NCI-H2171 (cell line): ENCODE measurements around the gene ARHGEF17.

Experiments used
- DNase-seq: peaks from one replicate; lab custom pipeline; 2025; lab: John Stamatoyannopoulos, UW

ARHGEF17 gene

GRCh38 chr11:73358071-73358470 lies 50.0 kb downstream of the ARHGEF17 start:
- DNase-seq, result no peak

DNA sequence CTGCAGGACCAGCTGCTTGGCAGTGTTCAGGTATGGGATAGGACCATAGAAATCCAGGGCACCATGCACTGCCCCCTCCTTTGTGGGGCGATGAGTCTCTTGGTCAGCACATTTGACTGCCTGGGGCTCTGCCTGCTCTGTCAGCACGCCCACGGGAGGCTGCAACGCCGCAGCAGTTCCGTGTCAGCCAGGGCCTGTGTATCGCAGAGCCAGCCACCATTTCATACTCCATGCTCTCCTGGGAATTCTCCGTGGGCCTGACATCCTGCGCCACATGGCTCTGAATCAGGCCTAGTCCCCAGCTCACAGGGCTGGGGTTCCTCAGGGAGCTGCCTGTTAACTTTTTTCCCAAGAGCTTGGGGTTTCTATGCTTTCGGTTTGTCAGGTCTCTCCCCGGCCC lies 51.3 kb downstream of the ARHGEF17 start:
- no peak for DNase-seq

- peak; percentile 31 for DNase-seq
Observed at GRCh38 chr11:73359930-73360742, 52.1 kb downstream of the ARHGEF17 start.

GRCh38 chr11:73360743-73361369 lies 52.8 kb downstream of the ARHGEF17 start:
- DNase-seq, result no peak

GRCh38 chr11:73361953-73362776 lies 54.1 kb downstream of the ARHGEF17 start:
- DNase-seq, result no peak

- no peak for DNase-seq
Observed at GRCh38 chr11:73363147-73363546, 55.1 kb downstream of the ARHGEF17 start.

- no peak for DNase-seq
Observed at GRCh38 chr11:73365352-73366264, 57.5 kb downstream of the ARHGEF17 start.

DNA sequence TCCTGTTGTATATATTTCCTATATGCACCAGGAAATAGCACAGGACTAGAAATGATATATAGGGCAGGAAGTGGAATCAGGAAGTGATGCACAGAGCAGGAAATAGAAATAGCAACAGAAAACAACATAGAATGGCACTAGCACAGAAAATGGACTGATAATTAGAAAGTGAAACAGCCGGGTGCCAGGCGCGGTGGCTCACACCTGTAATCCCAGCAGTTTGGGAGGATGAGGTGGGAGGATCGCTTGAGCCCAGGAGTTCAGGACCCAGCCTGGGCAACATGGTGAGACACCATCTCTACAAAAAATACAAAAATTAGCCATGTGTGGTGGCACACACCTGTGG lies 58.2 kb downstream of the ARHGEF17 start:
- DNase-seq, result no peak

GRCh38 chr11:73366953-73367352 lies 58.9 kb downstream of the ARHGEF17 start:
- DNase-seq, result no peak

DNA sequence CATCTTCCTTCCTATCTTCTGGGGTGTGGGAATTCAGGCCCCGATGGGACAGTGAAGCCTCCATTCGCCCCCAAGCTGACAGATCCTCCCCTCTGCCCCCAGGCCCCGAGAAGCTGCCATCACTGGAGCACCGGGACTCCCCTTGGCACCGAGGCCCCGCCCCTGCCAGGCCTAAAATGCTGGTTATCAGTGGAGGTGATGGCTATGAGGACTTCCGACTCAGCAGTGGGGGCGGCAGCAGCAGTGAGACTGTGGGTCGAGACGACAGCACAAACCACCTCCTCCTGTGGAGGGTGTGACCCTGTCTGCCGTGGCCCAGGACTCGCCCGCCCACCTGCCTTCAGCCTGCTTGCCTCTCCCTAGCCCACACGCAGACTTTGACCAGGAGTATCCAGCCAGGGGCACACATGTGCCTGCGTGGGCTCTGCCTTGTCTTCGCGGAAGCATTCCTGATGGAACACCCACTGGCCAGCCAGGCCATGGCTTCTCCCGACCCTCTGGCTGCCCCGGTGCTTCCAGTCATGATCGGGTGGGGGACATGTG lies 59.5 kb downstream of the ARHGEF17 start:
- DNase-seq, result no peak

GRCh38 chr11:73372375-73372993 lies 64.4 kb downstream of the ARHGEF17 start:
- DNase-seq, result no peak

- DNase-seq, result no peak
Observed at GRCh38 chr11:73374151-73374550, 66.1 kb downstream of the ARHGEF17 start.

DNA sequence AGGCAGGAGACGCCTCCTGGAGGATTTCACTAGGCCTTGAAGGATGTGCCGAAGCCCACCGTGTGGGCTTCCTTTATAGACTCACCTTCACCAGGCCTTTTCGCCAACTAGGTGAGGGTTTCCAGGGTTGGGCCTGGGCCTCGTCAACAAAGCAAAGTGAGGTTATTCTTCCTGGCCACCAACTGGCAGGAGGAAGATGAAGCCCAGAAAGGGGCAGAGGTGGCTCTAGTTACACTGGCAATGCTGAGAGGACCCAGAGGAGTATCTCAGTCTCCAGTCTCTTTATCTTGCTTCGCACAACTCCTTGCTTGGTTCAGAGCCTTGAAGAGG lies 67.7 kb downstream of the ARHGEF17 start:
- no peak for DNase-seq

- DNase-seq, result peak; percentile 87
Observed at GRCh38 chr11:73376160-73376802, 68.2 kb downstream of the ARHGEF17 start, which contains the start of gene RELT. Gene RELT (plus strand): TSS chr11:73376399. CDS start chr11:73389137, 12,738 bp downstream.

GRCh38 chr11:73376803-73377629 lies 68.9 kb downstream of the ARHGEF17 start:
- DNase-seq, result no peak

- DNase-seq, result no peak
Observed at GRCh38 chr11:73379189-73379880, 71.3 kb downstream of the ARHGEF17 start.

DNA sequence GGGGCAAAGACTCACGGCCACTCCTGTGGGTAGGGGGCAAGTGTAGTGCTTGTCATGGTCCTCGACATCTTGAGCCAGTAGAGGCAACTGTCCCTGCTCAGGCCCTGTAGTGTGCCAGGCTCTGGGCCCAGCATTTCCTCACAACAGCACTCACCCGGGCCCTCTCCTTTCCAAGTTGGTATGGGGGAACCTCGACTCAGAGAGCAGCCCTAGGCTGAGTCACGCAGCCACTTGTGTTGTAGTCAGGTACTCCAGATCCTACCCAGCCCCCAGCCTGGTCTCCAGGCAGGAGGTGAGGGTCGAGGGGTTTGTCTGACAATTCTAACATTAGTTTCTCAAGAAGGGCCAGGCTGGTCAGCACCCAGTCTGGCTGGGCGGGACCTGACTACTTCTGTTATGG lies 72.3 kb downstream of the ARHGEF17 start:
- no peak for DNase-seq

DNA sequence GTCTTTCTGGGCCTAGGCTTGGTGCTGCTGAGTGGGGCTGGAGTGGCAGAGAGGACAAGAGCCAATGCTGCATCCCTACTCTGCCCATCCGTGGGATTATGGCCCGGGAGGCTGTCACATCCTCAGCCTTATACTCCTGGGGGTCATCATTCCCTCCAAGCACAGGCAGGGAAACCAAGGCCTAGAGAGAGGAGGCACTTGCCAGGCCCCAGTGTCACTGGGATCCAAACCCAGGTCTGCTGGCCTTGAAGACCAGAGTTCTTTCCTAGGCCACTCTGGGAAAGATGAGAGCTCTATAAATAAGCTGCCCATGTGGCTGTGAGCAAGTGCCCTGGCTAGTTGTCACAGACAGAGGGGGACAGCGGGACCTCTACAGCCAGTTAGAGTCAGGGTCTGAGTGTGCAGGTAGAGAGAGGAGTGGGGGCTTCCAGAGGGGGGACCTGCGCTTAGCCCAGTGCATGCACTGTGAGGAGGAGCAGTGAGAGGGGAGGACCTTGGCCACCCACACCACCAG lies 72.9 kb downstream of the ARHGEF17 start:
- no peak for DNase-seq

DNA sequence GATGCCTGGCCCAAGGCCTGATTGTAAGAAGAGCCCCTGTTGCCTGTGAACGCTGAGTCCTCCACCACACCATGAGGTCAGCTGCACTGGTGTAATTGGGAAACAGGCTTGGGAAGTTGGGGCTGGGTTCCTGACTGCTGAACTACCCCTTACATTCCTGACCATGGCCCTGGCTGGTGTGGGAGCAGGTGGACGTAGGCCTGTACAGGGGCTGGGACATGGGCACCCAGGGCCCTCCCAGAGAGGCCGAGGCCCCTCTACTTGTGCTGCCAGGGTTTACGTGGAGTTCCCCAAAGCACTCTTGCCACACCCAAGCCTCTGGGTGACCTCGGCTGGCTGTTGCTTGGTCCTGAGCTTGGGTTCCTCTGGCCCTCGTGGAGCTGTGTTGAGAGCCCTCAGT lies 73.5 kb downstream of the ARHGEF17 start:
- no peak for DNase-seq
